ENCODE data around the gene CRTC3. TPM values are rescaled to one million over a fixed set of nuclear protein-coding genes. Genes with fewer than 3 reads are reported as not detected.
A peak's percentile ranks its signal among the peaks of the same experiment; 100 is the strongest.
"Not testable (repeated sequence)": the region's sequence is repeated elsewhere in the genome, so short reads cannot be mapped to it uniquely, and the experiment has no call there.

CRTC3 gene
- total RNA-seq, 1 experiment from 2014 or later, result 45.0 TPM

DNA sequence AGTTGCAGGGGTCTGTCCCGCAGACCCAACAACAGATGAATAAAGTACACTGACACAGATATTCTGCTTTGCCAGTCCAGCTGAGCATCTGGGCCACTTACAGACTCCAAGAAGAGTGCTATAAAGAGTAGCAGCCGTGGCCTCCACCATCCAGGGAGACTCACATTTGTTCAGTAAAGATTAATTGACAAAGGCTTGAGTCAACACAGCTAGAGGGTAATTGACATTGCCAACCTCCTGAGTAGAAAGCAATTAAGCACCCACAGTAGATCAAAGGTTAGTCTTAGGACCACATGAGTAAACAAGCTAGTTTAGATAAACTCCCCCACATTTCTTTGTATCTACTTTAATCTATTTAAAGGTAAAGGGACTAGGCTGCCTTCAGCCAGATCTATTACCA lies 16.3 kb upstream of the CRTC3 start:
- TF ChIP-seq TCF7L2 (IDR thresholded peaks at IDR 0.05; ENCODE audit: low read depth, low read length) (no peak), SIN3A (IDR thresholded peaks at IDR 0.05; ENCODE audit: borderline replicate concordance, insufficient read depth, low read depth, low read length) (no peak), POLR2AphosphoS5 (IDR thresholded peaks at IDR 0.05; ENCODE audit: low read depth, low read length) (no peak)
- TF ChIP-seq, protein P1, sequence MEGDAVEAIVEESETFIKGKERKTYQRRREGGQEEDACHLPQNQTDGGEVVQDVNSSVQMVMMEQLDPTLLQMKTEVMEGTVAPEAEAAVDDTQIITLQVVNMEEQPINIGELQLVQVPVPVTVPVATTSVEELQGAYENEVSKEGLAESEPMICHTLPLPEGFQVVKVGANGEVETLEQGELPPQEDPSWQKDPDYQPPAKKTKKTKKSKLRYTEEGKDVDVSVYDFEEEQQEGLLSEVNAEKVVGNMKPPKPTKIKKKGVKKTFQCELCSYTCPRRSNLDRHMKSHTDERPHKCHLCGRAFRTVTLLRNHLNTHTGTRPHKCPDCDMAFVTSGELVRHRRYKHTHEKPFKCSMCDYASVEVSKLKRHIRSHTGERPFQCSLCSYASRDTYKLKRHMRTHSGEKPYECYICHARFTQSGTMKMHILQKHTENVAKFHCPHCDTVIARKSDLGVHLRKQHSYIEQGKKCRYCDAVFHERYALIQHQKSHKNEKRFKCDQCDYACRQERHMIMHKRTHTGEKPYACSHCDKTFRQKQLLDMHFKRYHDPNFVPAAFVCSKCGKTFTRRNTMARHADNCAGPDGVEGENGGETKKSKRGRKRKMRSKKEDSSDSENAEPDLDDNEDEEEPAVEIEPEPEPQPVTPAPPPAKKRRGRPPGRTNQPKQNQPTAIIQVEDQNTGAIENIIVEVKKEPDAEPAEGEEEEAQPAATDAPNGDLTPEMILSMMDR (IDR thresholded peaks at IDR 0.05), result no peak
- TF ChIP-seq, protein P2, sequence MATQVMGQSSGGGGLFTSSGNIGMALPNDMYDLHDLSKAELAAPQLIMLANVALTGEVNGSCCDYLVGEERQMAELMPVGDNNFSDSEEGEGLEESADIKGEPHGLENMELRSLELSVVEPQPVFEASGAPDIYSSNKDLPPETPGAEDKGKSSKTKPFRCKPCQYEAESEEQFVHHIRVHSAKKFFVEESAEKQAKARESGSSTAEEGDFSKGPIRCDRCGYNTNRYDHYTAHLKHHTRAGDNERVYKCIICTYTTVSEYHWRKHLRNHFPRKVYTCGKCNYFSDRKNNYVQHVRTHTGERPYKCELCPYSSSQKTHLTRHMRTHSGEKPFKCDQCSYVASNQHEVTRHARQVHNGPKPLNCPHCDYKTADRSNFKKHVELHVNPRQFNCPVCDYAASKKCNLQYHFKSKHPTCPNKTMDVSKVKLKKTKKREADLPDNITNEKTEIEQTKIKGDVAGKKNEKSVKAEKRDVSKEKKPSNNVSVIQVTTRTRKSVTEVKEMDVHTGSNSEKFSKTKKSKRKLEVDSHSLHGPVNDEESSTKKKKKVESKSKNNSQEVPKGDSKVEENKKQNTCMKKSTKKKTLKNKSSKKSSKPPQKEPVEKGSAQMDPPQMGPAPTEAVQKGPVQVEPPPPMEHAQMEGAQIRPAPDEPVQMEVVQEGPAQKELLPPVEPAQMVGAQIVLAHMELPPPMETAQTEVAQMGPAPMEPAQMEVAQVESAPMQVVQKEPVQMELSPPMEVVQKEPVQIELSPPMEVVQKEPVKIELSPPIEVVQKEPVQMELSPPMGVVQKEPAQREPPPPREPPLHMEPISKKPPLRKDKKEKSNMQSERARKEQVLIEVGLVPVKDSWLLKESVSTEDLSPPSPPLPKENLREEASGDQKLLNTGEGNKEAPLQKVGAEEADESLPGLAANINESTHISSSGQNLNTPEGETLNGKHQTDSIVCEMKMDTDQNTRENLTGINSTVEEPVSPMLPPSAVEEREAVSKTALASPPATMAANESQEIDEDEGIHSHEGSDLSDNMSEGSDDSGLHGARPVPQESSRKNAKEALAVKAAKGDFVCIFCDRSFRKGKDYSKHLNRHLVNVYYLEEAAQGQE (IDR thresholded peaks at IDR 0.05; ENCODE audit: insufficient read depth in 1 of 2, low read depth in 2 of 2, low read length in 1 of 2), result no peak
- H3K27me3 ChIP-seq (ENCODE audit: control insufficient read depth, insufficient read depth, low read length), result no peaks in the 10 kb centered on the region
- H3K36me3 ChIP-seq (ENCODE audit: control insufficient read depth, insufficient read depth, low read length), result no peaks in the 10 kb centered on the region
- DNase-seq (ENCODE audit: low read depth, low spot score) (no peak), ATAC-seq (peak; percentile 42; the same call in 1 of the 2 replicates)
- H3K9me3 ChIP-seq (ENCODE audit: control insufficient read depth, insufficient read depth, low read depth, low read length), result no peaks in the 10 kb centered on the region
- no peak overlapping the region for H3K27ac ChIP-seq (ENCODE audit: low read length)
- H3K4me3 ChIP-seq (ENCODE audit: low read depth in 2 of 2, low read length in 2 of 2), result no peak overlapping the region
- in situ Hi-C loops (cut with HindIII; ENCODE audit: low pct_unique_long_range_greater_than_20kb, low sequenced_read_pairs) (no loop called here), intact Hi-C loops (cut with micrococcal nuclease; ENCODE audit: unreplicated experiment) (no loop called here)
- BruUV-seq (replicated peaks), result no TSS peak
- ChIA-PET CTCF (interaction anchor here (0.6 kb wide), 1 partner anchor 21 kb away, joined by 3 read pairs; no protein-coding TSS in a partner anchor), POLR2A (interaction anchor here (0.6 kb wide), 3 partner anchors 368 to 756 kb away, joined by 3 to 11 read pairs (median 8); no protein-coding TSS in a partner anchor)
- H3K4me1 ChIP-seq (ENCODE audit: control insufficient read depth, insufficient read depth, low read length), result no peaks in the 10 kb centered on the region

DNA sequence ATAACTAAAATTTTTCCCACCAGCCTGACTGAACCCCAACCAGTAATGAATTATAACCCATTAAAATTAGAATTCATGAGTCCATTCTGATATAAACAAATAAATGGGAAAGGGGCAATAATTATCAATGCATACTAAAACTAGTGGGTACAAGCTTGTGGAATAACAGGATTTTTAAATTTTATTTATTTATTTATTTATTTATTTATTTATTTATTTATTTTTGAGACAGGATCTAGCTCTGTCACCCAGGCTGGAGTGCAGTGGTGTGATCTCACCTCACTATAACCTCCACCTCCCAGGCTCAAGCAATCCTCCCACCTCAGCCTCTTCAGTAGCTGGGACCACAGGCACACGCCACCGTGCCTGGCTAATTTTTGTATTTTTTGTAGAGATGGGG lies 15.8 kb upstream of the CRTC3 start:
- H3K4me3 ChIP-seq (ENCODE audit: low read depth in 2 of 2, low read length in 2 of 2); H3K4me1 ChIP-seq (ENCODE audit: control insufficient read depth, insufficient read depth, low read length); ATAC-seq; H3K9me3 ChIP-seq (ENCODE audit: control insufficient read depth, insufficient read depth, low read depth, low read length); H3K36me3 ChIP-seq (ENCODE audit: control insufficient read depth, insufficient read depth, low read length); in situ Hi-C loops (cut with HindIII; ENCODE audit: low pct_unique_long_range_greater_than_20kb, low sequenced_read_pairs); CTCF ChIA-PET; BruUV-seq (replicated peaks); H3K27me3 ChIP-seq (ENCODE audit: control insufficient read depth, insufficient read depth, low read length); H3K27ac ChIP-seq (ENCODE audit: low read length); DNase-seq (ENCODE audit: low read depth, low spot score); intact Hi-C loops (cut with micrococcal nuclease; ENCODE audit: unreplicated experiment): not testable (repeated sequence)
- POLR2A ChIA-PET, result interaction anchor here (0.6 kb wide), 1 partner anchor 509 kb away, joined by 11 read pairs; no protein-coding TSS in a partner anchor

DNA sequence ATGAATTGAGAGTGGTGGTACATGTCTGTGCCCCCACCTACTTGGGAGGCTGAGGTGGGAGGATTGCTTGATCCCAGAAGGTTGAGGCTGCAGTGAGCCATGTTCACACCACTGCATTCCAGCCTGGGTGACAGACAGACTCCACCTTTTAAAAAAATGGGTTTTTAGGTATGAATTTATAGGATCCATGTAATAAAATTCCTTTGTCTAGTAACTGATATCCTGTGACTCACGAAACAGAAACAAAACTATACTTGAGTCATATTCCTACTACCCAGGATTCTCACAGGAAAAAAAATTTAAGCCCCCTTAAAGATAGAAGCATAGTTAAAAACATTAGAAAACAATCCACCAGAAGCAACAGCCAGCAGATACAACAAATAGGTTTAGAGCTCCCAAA lies 10.0 kb upstream of the CRTC3 start:
- POLR2A ChIA-PET, result interaction anchor here (1.1 kb wide), 1 partner anchor 19 kb away, joined by 7 read pairs; no protein-coding TSS in a partner anchor
- no peak for TF ChIP-seq POLR2AphosphoS5 (IDR thresholded peaks at IDR 0.05; ENCODE audit: low read depth, low read length)
- TF ChIP-seq SIN3A (IDR thresholded peaks at IDR 0.05; ENCODE audit: borderline replicate concordance, insufficient read depth, low read depth, low read length), result no peak
- no peaks in the 10 kb centered on the region for H3K4me1 ChIP-seq (ENCODE audit: control insufficient read depth, insufficient read depth, low read length)
- BruUV-seq (replicated peaks), result no TSS peak
- DNase-seq (ENCODE audit: low read depth, low spot score) (no peak), ATAC-seq (no peak)
- H3K27me3 ChIP-seq (ENCODE audit: control insufficient read depth, insufficient read depth, low read length), result no peaks in the 10 kb centered on the region
- no peaks in the 10 kb centered on the region for H3K36me3 ChIP-seq (ENCODE audit: control insufficient read depth, insufficient read depth, low read length)
- no peaks in the 10 kb centered on the region for H3K9me3 ChIP-seq (ENCODE audit: control insufficient read depth, insufficient read depth, low read depth, low read length)
- no peak overlapping the region for H3K4me3 ChIP-seq (ENCODE audit: low read depth in 2 of 2, low read length in 2 of 2)
- no peak overlapping the region for H3K27ac ChIP-seq (ENCODE audit: low read length)
- CTCF ChIA-PET, result no interaction called here
- in situ Hi-C loops (cut with HindIII; ENCODE audit: low pct_unique_long_range_greater_than_20kb, low sequenced_read_pairs), result no loop called here
- intact Hi-C loops (cut with micrococcal nuclease; ENCODE audit: unreplicated experiment), result no loop called here

Data from Panc1 (cell line).